ENCODE results near the gene EMC7. TPM values are rescaled to one million over a fixed set of nuclear protein-coding genes. Genes with fewer than 3 reads are reported as not detected.

The EMC7 gene
- polyA plus RNA-seq, 1 donor: 82.3 TPM

GRCh38 chr15:34039790-34040113 lies 61.9 kb downstream of the EMC7 start:
- DNase-seq: no peak

GRCh38 chr15:34038871-34039789 lies 62.5 kb downstream of the EMC7 start, which contains the start of gene AVEN:
Gene AVEN (minus strand): TSS chr15:34039204. CDS start chr15:34039046, 158 bp downstream.
- no peak for DNase-seq

- DNase-seq: peak; percentile 75
Observed at GRCh38 chr15:34038023-34038870, 63.4 kb downstream of the EMC7 start.

Other genes starting within 250 kb of the EMC7 start
- gene CHRM5, start 133.4 kb downstream of the EMC7 start, polyA plus RNA-seq (ENCODE audit: insufficient read length): 0.35 TPM
- 13.0 TPM for gene AVEN, start 62.7 kb downstream of the EMC7 start, polyA plus RNA-seq (ENCODE audit: insufficient read length)
- 2.6 TPM for gene PGBD4, start 221 bp upstream of the EMC7 start, polyA plus RNA-seq (ENCODE audit: insufficient read length)
- 90.2 TPM for gene KATNBL1, start 108.2 kb upstream of the EMC7 start, polyA plus RNA-seq (ENCODE audit: insufficient read length)
- 136 TPM for gene EMC4, start 123.2 kb upstream of the EMC7 start, polyA plus RNA-seq (ENCODE audit: insufficient read length)
- 35.1 TPM for gene SLC12A6, start 235.9 kb upstream of the EMC7 start, polyA plus RNA-seq (ENCODE audit: insufficient read length)
- gene NOP10, start 241.3 kb upstream of the EMC7 start, polyA plus RNA-seq (ENCODE audit: insufficient read length): 123 TPM
- 0.08 TPM for gene NUTM1, start 241.5 kb upstream of the EMC7 start, polyA plus RNA-seq (ENCODE audit: insufficient read length)